Measurements from ENCODE around the gene SORCS2.

The SORCS2 gene

GRCh38 chr4:7422151-7422897, 230.0 kb downstream of the SORCS2 start:
- DNase-seq: no peak

- no peak for DNase-seq
These were observed 230.5 kb downstream of the SORCS2 start for GRCh38 chr4:7422898-7423180.

DNA sequence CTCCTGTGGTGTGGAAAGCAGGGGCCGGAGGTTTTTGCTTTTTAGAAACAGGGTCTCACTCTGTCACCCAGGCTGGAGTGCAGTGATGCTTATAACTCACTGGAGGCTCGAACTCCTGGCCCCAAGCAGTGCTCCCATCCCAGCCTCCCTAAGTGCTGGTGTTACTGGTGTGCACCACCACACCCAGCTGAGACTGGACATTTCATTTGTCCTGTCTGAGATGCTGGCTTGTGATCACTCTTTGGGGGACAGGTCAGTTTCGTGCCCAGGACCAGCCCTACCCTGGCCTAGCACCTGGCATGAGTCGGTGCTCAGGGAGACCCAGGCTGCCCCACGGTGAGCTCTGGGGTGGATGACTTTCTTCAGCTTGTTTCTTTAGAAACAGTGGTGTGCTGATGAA, 231.1 kb downstream of the SORCS2 start:
- DNase-seq: no peak

DNA sequence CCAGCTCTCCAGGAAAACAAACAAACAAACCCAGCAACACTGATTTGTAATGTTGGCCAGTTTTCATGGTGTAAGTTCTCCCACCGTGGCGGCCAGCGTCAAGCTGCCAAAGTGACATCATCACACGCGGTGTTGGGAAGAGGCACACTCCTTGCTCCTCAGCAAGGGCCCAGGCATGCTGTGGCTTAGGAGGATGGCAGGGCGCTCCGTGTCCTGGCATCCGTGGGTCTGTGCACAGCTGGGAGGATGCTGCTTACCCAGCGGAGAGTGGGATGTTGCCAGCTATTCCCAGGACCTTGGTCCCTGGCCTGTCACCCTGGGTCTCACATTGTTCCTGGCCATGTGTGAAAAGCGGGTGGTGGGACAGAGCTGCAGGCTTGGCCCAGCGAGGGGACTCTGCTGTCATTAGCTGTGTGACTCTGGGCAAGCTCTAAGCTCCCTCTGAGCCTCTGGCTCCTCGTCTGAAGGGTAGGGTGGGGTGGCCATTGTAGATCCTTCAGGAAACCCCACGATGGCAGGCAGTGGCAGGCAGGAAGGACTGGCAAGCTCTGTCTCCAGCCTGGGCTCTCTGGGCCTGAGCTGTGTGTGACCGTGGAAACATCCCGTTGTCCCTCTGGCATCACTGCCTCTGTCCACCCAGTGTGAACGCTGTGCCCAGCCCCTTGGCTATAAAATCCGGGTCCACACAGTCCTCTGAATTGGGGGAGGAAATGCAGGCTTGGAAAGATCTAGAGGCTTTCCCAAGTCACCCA, 231.6 kb downstream of the SORCS2 start:
- no peak for DNase-seq

DNA sequence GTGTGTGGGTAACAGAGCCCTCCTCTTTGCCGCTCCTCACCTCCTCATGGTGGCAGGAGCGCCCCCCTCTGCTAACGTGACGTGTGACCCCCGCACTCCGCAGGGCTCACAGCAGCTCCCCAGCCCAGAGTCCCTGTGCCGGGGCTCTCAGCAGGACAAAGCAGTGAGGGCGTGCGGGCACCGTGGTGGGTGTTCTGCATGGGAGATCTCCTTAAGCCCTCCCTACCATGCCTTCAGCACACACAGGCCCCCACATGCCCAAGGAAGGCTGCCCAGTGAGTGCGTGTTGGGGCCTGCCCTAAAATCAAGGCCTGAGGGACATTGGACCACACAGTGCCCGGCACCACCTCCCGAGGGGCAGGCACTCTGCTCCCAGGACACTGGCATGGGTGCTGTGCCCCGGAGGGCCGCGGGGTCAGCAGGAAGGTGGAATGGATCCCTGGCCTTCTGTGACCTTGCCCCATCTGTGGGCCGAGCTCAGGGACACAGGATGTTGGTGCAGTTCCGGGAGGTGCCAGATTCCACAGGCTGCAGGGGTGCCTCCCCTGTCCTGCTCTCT, 232.3 kb downstream of the SORCS2 start:
- no peak for DNase-seq

DNA sequence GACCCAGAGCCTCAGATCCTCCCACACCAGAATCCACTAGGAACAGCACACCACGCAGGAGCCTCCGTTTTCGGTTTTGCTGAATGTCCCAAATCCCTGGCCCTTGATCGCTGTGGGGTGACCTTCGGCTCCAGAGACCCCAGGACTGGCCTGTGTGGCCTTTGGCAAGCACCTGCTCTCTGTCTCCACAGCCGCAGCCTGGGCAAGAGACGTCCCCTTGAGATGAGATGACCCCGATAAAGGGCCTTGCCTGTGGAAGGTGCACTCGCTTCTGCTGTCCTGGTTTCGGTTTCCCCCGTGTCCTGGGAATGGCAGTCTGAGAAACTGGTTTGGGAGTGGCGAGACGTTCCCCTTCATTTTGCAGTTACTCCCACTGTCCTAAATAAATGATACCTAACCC, 232.8 kb downstream of the SORCS2 start:
- DNase-seq: no peak

DNA sequence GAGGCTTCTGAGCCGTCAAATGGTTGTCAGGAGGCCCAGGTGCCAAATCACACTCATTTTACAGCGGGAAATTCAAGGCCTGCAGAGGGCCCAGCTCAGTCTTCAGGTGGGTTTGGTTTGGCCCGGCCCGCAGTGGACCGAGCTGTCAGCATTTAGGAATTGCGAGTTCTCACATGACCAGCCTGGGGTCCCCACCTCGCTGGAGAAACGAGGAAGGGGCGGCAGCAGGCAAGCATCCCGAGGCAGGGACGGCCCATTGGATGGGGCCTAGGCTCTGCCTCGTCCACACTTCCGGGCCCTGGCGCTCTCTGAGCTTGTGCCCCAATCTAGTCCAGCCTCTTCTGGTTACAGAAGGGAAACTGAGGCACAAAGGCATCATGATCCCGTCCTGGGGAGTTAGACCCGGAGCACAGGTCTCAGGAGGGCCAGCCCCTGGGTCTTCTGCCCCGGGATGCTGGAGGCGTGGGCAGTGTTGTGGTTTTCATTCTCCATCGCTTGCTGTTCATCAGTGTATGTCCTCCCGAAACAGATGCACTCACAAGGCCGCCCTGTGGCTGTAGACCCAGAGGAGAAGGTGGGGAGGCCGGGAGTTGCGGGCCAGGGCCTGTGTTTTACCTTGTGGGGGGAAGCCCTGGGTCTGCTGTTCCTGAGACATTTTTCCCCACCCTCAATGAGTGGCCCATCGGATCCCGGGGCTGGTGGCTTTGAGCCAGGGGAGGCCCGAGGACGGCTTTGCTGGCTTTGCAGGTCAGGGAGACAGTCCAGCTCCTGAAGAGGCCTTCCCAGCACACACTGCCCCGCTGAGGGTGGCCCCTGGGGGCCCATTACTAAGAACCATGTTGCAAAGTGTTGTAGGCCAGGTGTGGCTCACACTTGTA, 233.5 kb downstream of the SORCS2 start:
- no peak for DNase-seq

DNA sequence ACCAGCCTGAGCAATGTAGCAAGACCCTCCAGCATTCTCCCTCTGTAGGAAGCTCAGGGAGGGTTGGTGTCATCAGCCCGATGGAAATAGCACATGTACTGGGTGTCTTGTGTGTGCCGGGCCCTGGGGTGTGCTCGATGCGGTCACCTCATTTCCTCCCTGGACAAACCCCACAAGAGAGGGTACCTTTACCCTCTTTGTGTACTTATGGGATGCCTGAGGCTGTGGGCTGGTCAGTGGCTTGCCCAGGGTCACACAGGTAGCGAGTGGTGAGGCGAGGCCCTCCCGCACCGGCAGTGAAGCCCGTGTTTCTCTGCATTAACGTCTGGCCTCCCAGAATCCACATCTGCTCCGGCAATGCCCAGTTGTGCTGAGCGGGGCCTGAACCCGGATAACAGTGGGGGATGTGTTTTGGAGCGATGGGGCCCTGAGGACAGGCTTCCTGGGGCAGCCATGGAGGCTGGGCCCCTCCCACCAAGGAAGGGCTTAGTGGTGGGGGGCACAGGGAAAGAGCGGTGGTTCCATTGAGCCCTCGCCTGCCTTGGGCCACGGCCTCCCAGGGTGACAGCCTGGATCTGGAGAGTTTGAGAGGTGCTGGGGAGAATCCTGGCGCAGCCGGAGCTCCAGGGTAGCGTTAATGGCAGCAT, 234.3 kb downstream of the SORCS2 start:
- no peak for DNase-seq

DNA sequence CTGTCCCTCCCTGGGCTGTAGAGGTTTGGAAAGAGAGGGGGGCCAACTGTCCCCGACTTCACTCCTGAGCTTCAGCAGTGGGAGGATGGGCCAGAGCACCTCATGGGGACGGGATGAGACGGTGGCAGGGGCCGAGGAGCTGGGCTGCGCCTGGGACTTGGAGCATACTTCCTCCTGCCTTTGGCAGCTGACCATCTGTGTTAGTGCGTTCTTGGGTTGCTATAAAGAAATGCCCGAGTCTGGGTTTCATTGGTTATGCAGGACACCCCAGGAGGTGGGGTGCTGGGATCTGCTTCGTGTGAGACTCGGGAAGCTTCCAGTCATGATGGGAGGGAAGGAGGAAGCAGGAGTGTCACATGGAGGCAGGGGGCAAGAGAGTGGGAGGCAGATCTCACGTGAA, 235.0 kb downstream of the SORCS2 start:
- DNase-seq: no peak

GRCh38 chr4:7427831-7428260, 235.5 kb downstream of the SORCS2 start:
- no peak for DNase-seq

- DNase-seq: no peak
These were observed 236.1 kb downstream of the SORCS2 start for GRCh38 chr4:7428261-7429068.

GRCh38 chr4:7429069-7429416, 236.7 kb downstream of the SORCS2 start:
- no peak for DNase-seq

- DNase-seq: no peak
These were observed 237.3 kb downstream of the SORCS2 start for GRCh38 chr4:7429601-7430078.

- no peak for DNase-seq
These were observed 238.1 kb downstream of the SORCS2 start for GRCh38 chr4:7430368-7430964.

GRCh38 chr4:7430965-7431695, 238.8 kb downstream of the SORCS2 start:
- DNase-seq: no peak

- no peak for DNase-seq
These were observed 239.6 kb downstream of the SORCS2 start for GRCh38 chr4:7431696-7432530.

- DNase-seq: no peak
These were observed 240.4 kb downstream of the SORCS2 start for GRCh38 chr4:7432531-7433375.

GRCh38 chr4:7433376-7434140, 241.2 kb downstream of the SORCS2 start:
- no peak for DNase-seq

Data from activated naive CD4-positive, alpha-beta T cell (primary cell).